HG02840 (cell line): ENCODE measurements around the gene EXD3.
"Not testable (repeated sequence)": the region's sequence is repeated elsewhere in the genome, so short reads cannot be mapped to it uniquely, and the experiment has no call there.

Experiments used
- ATAC-seq: cut with Tn5 transposase; IDR thresholded peaks from one replicate; pipeline ENCODE4 v1.9.1; 2021; ENCODE audit warnings: mild to moderate bottlenecking, moderate library complexity, moderate number of reproducible peaks; ENCODE audit not compliant: unreplicated experiment, low FRiP score

Gene EXD3

GRCh38 chr9:137351781-137352501 is 71.0 kb downstream of the EXD3 start:
- ATAC-seq = no peak

GRCh38 chr9:137350696-137351584 is 72.0 kb downstream of the EXD3 start:
- no peak for ATAC-seq

DNA sequence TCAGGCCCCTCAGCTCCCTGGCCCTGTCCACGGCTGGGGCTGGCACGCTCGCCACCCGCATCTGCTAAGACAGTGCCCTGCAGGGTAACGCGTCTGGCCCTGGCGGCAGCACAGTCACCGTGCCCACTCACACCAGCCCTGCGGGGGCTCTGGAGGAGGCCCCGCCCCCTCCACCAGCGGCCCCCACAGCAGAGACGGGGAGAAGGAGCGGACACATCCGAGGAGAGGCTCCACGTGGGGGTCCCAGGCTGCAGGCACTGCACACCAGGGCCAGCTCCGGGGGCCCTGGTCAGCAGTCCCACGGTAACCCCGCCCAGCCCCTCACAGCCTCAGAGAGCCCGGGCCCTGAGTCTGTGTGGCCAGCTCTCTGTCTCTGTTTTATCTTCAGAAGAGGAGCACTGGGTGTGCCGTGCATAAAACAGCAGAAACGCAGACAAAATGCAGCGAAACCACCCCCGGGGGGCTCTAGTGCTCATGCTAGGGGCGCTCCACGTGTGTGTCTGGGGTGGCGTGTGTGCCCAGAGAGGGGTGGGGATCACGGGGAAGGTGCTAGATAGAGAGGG is 73.4 kb downstream of the EXD3 start:
- ATAC-seq = no peak

DNA sequence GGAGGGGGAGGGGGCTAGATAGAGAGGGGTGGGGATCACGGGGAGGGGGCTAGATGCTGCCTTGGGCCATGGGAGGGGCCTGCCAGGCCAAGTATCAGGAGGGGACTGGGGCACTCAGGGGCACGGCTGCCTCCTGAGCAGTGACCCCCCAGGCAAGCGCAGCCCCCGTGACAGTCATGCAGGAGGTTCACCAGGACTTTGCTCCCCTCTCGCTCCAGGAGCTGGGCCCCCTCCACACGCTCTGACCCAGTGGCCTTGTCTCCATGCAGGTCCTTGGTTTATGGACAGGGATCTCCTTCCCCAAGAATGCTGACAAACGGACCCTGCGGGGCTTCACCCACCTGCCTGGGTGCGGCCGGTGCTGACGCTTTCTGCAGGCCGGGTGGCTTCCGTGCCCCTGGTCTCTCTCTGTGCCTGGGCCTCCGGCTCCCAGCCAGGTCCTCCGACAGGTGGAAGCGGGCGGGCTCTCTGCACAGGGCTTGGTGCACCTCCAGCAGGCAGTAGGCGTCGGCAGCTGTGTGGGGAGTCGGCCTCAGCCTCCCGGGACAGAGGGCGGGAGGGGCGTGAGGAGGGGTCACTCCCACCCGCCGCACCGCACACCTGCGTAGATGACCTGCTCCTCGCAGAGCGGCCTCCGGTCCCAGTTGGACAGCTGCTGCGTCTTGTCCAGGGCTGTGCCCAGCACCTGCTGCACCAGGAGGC is 74.0 kb downstream of the EXD3 start:
- no peak for ATAC-seq

- ATAC-seq = no peak
These were observed 75.0 kb downstream of the EXD3 start for GRCh38 chr9:137347928-137348327.

GRCh38 chr9:137342482-137342881 is 80.5 kb downstream of the EXD3 start:
- no peak for ATAC-seq

DNA sequence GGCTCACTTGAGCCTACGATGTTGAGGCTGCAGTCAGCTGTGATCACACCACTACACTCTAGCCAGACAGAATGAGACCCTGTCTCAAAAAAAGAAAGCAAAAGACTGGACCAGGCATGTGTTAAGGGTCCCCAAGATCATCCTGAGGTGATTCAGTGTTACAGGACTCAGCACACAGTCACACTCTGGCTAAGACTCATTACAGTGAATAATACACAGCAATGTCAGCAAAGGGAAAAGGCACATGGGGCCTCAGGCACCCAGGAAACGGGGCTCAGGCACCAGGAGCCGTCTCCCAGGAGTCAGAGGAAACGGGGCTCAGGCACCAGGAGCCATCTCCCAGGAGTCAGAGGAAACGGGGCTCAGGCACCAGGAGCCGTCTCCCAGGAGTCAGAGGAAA is 81.7 kb downstream of the EXD3 start:
- ATAC-seq = no peak

GRCh38 chr9:137339908-137340462 is 83.0 kb downstream of the EXD3 start:
- ATAC-seq = not testable (repeated sequence)

DNA sequence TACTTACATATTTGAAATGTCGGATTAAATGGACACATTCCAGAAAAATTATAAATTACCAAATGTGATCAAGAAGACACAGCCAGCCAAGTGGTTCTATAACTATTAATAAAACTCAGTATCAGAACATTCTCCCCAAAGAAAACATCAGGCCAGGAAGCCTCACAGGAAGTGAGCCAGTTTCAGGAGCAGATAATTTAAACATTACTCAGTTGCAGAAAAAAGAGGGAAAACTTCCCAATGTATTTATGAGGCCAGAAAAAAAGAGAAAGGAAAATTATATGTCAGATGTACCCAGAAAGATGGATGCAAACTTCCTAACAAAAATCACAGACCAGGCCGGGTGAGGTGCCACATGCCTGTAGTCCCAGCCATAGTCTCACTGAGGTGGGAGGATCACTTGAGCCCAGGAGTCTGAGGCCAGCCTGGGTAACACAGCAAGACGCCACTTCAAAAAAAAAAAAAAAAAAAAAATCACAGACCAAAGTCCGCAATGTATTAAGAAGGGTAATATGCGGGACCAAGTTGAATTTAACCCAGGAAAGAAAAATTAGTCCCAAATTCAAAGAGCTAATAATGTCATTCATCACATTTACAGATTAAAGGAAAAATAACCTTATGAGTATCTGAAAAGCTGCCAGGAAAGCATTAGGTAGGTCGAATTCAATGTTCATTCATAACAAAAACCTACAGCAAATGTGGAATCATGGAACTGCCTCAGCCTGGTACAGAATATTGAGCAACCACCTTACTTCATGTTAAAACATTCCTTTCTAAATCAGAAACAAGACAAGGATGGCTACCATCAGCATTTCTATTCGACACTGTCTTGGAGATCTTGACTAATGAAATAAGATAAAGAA is 83.7 kb downstream of the EXD3 start:
- no peak for ATAC-seq

- ATAC-seq = no peak
These were observed 86.2 kb downstream of the EXD3 start for GRCh38 chr9:137336735-137337134.

DNA sequence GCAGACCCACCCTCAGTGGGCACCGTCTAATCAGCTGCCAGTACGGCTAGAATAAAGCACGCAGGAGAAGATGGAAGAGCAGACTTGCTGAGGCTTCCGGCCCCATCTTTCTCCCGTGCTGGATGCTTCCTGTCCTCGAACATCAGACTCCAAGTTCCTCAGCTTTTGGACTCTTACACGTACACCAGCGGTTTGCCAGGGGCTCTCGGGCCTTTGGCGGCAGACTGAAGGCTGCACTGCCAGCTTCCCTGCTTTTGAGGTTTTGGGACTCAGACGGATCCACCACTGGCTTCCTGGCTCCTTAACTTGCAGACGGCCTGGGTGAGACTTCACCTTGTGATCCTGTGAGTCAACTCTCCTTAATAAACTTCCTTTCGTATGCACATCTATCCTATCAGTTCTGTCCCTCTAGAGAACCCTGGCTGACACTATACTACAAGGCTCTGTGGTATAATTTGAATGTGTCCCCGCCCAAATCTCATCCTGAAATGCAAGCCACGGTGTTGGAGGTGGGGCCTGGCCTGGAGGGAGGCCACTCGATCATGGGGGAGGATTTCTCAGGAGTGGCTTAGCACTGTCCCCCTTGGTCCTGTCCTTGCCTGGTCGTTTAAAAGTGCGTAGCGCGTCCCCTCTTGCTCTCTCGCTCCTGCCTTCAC is 89.8 kb downstream of the EXD3 start:
- no peak for ATAC-seq

GRCh38 chr9:137331929-137332328 is 91.0 kb downstream of the EXD3 start:
- ATAC-seq = no peak

DNA sequence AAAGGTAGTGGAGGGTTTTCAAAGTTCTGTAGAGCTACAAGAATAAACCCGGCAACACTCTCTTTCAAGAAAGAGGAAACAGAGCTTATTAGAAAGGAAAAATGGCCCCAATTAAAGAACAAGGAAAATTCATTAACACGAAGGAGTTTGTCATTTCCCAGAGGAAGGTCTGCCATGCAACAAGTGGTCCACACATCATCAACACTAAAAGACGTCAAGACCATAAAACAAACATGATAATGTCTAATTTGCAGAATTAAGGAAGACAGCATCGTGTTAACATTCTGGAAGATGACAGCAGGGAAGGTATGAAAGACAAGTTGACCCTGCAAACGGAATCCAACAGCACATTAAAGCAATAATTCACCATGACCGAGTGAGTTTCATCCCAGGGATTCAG is 92.3 kb downstream of the EXD3 start:
- ATAC-seq = no peak

- not testable (repeated sequence) for ATAC-seq
These were observed 93.4 kb downstream of the EXD3 start for GRCh38 chr9:137329590-137329989.

DNA sequence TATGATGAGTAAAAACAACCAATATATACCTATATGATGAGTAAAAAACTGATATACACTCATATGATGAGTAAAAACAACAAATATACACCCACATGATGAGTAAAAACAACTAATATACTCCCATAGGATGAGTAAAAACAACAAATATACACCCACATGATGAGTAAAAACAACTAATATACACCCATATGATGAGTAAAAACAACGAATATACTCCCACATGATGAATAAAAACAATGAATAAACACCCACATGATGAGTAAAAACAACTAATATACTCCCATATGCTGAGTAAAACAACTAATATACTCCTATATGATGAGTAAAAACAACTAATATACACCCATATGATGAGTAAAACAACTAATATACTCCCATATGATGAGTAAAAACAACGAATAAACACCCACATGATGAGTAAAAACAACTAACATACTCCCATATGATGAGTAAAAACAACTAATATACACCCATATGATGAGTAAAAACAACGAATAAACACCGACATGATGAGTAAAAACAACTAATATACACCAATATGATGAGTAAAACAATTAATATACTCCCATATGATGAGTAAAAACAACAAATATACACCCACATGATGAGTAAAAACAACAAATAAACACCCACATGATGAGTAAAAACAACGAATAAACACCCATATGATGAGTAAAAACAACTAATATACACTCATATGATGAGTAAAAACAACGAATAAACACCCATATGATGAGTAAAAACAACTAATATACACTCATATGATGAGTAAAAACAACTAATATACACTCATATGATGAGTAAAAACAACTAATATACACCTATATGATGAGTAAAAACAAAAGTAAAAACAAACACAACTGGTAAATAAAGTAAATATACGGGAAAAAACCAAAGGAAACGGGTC is 95.1 kb downstream of the EXD3 start:
- ATAC-seq = not testable (repeated sequence)

- no peak for ATAC-seq
These were observed 96.4 kb downstream of the EXD3 start for GRCh38 chr9:137326445-137327065.

GRCh38 chr9:137325799-137326198 is 97.2 kb downstream of the EXD3 start:
- no peak for ATAC-seq

- no peak for ATAC-seq
These were observed 97.8 kb downstream of the EXD3 start for GRCh38 chr9:137325124-137325523.
